GM23338 (cell line): ENCODE results near the gene SLC35F6.

Source experiments
- EZH2 ChIP-seq: fragments of 200-600 bp; sonication (generic); IDR thresholded peaks from one replicate; pipeline ENCODE4 v1.8.0; 2017; ENCODE audit warnings: antibody characterized with exemption, mild to moderate bottlenecking, low read depth; ENCODE audit not compliant: unreplicated experiment
- EZH2phosphoT487 ChIP-seq: fragments of 200-600 bp; sonication (generic); IDR thresholded peaks from one replicate; pipeline ENCODE4 v1.8.1; 2018; ENCODE audit warnings: antibody characterized with exemption; ENCODE audit not compliant: unreplicated experiment
- POLR2AphosphoS5 ChIP-seq: IDR thresholded peaks from 2 replicates; pipeline ENCODE4 v1.6.1; 2016; ENCODE audit warnings: antibody characterized with exemption, low read depth
- TF ChIP-seq, protein P1 (sequence below), 2 experiments: fragments of 200-600 bp in 1 of 2; sonication (generic) in 1 of 2; conservative IDR thresholded peaks; 2 replicates each; pipeline versions ENCODE4 v1.5.1 to v1.6.1; 2016 to 2017; ENCODE audit warnings: antibody characterized with exemption in 2 of 2, low read depth in 2 of 2, mild to moderate bottlenecking in 2 of 2, moderate library complexity in 1 of 2
- TF ChIP-seq, protein P2 (sequence below): IDR thresholded peaks from one replicate; pipeline ENCODE4 v1.6.1; 2018; ENCODE audit warnings: antibody characterized with exemption; ENCODE audit not compliant: unreplicated experiment

DNA sequence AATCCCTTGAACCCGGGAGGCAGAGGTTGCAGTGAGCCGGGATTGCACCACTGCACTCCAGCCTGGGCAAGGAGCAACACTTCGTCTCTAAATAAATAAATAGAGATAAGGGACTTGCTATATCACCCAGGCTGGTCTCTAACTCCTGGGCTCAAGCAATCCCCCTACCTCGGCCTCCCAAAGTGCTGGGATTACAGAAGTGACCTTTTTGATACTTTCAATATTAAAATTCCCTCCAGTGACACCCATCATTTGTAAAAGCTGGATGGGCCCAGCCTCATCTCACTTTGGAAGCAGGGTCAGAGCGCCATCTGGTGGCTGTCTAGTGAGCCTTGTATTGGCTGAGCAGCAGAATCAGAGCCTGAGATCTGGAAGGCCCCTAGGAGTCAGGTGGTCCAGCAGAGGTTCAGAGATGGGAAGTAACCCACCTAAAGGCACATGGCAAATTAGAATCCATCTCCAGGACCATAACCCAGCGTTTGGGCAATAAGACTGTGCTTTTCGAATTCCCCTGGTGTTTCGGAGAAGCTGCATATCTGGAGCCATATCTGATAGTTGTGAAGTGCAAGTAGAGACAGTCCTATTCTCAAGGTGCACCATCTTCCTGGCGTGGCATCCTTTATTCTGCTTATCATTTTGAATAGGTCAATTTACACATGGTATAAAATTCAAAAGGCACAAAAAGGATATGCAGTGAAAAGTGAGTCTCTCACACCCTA, 18.3 kb upstream of the SLC35F6 start:
- TF ChIP-seq EZH2 (no peak), EZH2phosphoT487 (no peak), POLR2AphosphoS5 (no peak)
- TF ChIP-seq, protein P1, sequence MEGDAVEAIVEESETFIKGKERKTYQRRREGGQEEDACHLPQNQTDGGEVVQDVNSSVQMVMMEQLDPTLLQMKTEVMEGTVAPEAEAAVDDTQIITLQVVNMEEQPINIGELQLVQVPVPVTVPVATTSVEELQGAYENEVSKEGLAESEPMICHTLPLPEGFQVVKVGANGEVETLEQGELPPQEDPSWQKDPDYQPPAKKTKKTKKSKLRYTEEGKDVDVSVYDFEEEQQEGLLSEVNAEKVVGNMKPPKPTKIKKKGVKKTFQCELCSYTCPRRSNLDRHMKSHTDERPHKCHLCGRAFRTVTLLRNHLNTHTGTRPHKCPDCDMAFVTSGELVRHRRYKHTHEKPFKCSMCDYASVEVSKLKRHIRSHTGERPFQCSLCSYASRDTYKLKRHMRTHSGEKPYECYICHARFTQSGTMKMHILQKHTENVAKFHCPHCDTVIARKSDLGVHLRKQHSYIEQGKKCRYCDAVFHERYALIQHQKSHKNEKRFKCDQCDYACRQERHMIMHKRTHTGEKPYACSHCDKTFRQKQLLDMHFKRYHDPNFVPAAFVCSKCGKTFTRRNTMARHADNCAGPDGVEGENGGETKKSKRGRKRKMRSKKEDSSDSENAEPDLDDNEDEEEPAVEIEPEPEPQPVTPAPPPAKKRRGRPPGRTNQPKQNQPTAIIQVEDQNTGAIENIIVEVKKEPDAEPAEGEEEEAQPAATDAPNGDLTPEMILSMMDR (conservative IDR thresholded peaks at IDR 0.05; ENCODE audit: low read depth in 2 of 2) = peak; percentile 97 to 98
- TF ChIP-seq, protein P2, sequence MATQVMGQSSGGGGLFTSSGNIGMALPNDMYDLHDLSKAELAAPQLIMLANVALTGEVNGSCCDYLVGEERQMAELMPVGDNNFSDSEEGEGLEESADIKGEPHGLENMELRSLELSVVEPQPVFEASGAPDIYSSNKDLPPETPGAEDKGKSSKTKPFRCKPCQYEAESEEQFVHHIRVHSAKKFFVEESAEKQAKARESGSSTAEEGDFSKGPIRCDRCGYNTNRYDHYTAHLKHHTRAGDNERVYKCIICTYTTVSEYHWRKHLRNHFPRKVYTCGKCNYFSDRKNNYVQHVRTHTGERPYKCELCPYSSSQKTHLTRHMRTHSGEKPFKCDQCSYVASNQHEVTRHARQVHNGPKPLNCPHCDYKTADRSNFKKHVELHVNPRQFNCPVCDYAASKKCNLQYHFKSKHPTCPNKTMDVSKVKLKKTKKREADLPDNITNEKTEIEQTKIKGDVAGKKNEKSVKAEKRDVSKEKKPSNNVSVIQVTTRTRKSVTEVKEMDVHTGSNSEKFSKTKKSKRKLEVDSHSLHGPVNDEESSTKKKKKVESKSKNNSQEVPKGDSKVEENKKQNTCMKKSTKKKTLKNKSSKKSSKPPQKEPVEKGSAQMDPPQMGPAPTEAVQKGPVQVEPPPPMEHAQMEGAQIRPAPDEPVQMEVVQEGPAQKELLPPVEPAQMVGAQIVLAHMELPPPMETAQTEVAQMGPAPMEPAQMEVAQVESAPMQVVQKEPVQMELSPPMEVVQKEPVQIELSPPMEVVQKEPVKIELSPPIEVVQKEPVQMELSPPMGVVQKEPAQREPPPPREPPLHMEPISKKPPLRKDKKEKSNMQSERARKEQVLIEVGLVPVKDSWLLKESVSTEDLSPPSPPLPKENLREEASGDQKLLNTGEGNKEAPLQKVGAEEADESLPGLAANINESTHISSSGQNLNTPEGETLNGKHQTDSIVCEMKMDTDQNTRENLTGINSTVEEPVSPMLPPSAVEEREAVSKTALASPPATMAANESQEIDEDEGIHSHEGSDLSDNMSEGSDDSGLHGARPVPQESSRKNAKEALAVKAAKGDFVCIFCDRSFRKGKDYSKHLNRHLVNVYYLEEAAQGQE = no peak
